SK-N-SH treated with all-trans-retinoic acid at 6 μM for 48 hours (cell line): ENCODE results near the gene RBM39.

Source experiments
- ATAC-seq: fragments of 200-7000 bp; cut with Tn5 transposase; 3 replicates; pipeline ENCODE4 v1.9.1; 2020; ENCODE audit warnings: mild to moderate bottlenecking, moderate library complexity
- ARNTL ChIP-seq: fragments of 450-650 bp; formaldehyde crosslinking; IDR thresholded peaks from 2 replicates; pipeline ENCODE4 v1.5.0; 2020; ENCODE audit warnings: low read depth, mild to moderate bottlenecking, moderate library complexity, borderline replicate concordance
- BACH2 ChIP-seq: fragments of 250-450 bp; sonication (Bioruptor Pico); IDR thresholded peaks from 2 replicates; pipeline ENCODE4 v1.9.0; 2021; ENCODE audit warnings: mild to moderate bottlenecking, borderline replicate concordance
- CSDC2 ChIP-seq: fragments of 250-450 bp; sonication (Bioruptor Pico); IDR thresholded peaks from 2 replicates; pipeline ENCODE4 v1.5.0; 2020; ENCODE audit warnings: mild to moderate bottlenecking, moderate library complexity
- CSRNP3 ChIP-seq: fragments of 250-450 bp; sonication (Bioruptor Pico); IDR thresholded peaks from 2 replicates; pipeline ENCODE4 v1.5.1; 2021; ENCODE audit warnings: mild to moderate bottlenecking, moderate library complexity
- ESRRG ChIP-seq: fragments of 250-450 bp; sonication (Bioruptor Pico); IDR thresholded peaks from 2 replicates; pipeline ENCODE4 v1.6.1; 2021; ENCODE audit warnings: mild to moderate bottlenecking
- ISL1 ChIP-seq: fragments of 250-450 bp; sonication (Bioruptor Pico); IDR thresholded peaks from 2 replicates; pipeline ENCODE4 v2.1.2; 2022; ENCODE audit warnings: mild to moderate bottlenecking, moderate library complexity
- OSR1 ChIP-seq: fragments of 250-450 bp; sonication (Bioruptor Pico); IDR thresholded peaks from 2 replicates; pipeline ENCODE4 v1.8.0; 2022; ENCODE audit warnings: moderate library complexity, mild to moderate bottlenecking, inconsistent platforms
- RARB ChIP-seq: fragments of 250-450 bp; sonication (Bioruptor Pico); IDR thresholded peaks from 2 replicates; pipeline ENCODE4 v1.8.0; 2021; ENCODE audit warnings: mild to moderate bottlenecking, moderate library complexity
- SNAI2 ChIP-seq: fragments of 250-450 bp; sonication (Bioruptor Pico); IDR thresholded peaks from 2 replicates; pipeline ENCODE4 v1.5.0; 2020; ENCODE audit warnings: mild to moderate bottlenecking, moderate library complexity
- TCF4 ChIP-seq: fragments of 250-450 bp; sonication (Bioruptor Pico); IDR thresholded peaks from 2 replicates; pipeline ENCODE4 v1.8.0; 2021; ENCODE audit warnings: mild to moderate bottlenecking, moderate library complexity, borderline replicate concordance
- TOX ChIP-seq: fragments of 250-450 bp; sonication (Bioruptor Pico); IDR thresholded peaks from 2 replicates; pipeline ENCODE4 v1.8.0; 2021; ENCODE audit warnings: mild to moderate bottlenecking, moderate library complexity, borderline replicate concordance
- TSHZ2 ChIP-seq: fragments of 250-450 bp; sonication (Bioruptor Pico); IDR thresholded peaks from 2 replicates; pipeline ENCODE4 v1.5.0; 2020; ENCODE audit warnings: mild to moderate bottlenecking, moderate library complexity
- ZC3H10 ChIP-seq: fragments of 250-450 bp; sonication (Bioruptor Pico); IDR thresholded peaks from 2 replicates; pipeline ENCODE4 v1.5.1; 2021; ENCODE audit warnings: mild to moderate bottlenecking, moderate library complexity
- ZFP3 ChIP-seq: fragments of 250-450 bp; sonication (Bioruptor Pico); IDR thresholded peaks from 2 replicates; pipeline ENCODE4 v1.5.0; 2020; ENCODE audit warnings: mild to moderate bottlenecking, moderate library complexity
- ZFP30 ChIP-seq: fragments of 450-650 bp; formaldehyde crosslinking; IDR thresholded peaks from 2 replicates; pipeline ENCODE4 v1.5.0; 2022; ENCODE audit warnings: mild to moderate bottlenecking, moderate library complexity
- ZNF565 ChIP-seq: fragments of 450-650 bp; formaldehyde crosslinking; conservative IDR thresholded peaks from 2 replicates; pipeline ENCODE4 v1.5.0; 2020; ENCODE audit warnings: low read depth, mild to moderate bottlenecking, moderate library complexity
- ZNF70 ChIP-seq: fragments of 450-650 bp; formaldehyde crosslinking; IDR thresholded peaks from 2 replicates; pipeline ENCODE4 v1.5.0; 2020; ENCODE audit warnings: mild to moderate bottlenecking, moderate library complexity
- ZNF8 ChIP-seq: fragments of 450-650 bp; formaldehyde crosslinking; IDR thresholded peaks from 2 replicates; pipeline ENCODE4 v1.5.0; 2020; ENCODE audit warnings: mild to moderate bottlenecking, moderate library complexity
- TF ChIP-seq, protein P1 (sequence below): fragments of 250-450 bp; sonication (Bioruptor Pico); IDR thresholded peaks from 2 replicates; pipeline ENCODE4 v1.8.0; 2020; ENCODE audit warnings: mild to moderate bottlenecking, moderate library complexity, borderline replicate concordance
- TF ChIP-seq, protein P2 (sequence below): fragments of 250-450 bp; sonication (Bioruptor Pico); IDR thresholded peaks from 2 replicates; pipeline ENCODE4 v1.5.1; 2020; ENCODE audit warnings: low read depth, mild to moderate bottlenecking, moderate library complexity

Gene RBM39

DNA sequence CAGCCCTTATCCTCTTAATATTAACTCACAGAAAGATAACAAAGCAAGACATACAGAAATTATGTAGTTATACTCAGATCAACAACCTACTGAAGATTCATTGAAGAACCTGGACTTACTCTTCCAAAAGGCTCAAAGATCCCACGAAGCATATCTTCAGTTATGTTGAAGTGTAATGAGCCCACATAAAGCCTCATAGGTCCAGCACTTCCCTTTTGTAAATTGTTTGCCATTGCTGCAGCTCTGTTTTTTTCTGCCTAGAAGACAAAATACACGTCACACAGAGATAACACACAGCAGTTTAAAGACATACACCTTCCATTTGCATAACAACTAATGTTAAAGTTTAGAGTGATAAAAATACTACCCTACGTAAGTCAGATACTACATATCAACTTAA is 20.4 kb downstream of the RBM39 start:
- ATAC-seq = no peak
- TF ChIP-seq ARNTL (CRISPR knock-in tag) (no peak), ZNF565 (CRISPR knock-in tag) (no peak)

DNA sequence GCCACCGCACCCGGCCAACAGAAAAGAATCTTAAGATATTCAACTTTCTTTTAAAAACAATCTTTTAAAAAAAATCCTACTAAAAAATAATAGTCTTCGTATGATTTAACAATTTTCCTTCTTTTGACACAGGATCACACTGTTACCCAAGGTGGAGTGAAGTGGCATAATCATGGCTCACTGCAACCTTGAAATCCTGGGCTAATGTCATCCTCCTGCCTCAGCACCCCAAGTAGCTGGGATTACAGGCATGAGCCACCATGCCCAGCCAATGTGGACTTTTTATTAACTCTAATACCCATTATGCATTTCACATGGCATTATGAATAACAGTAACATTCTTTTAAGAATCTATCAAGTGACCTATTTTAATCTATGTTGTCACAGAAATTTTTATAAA is 20.8 kb downstream of the RBM39 start:
- no peak for ATAC-seq
- no peak for TF ChIP-seq CSDC2 (CRISPR knock-in tag)
- no peak for TF ChIP-seq ISL1 (CRISPR knock-in tag)
- TF ChIP-seq OSR1 (CRISPR knock-in tag) = no peak
- TF ChIP-seq CSRNP3 (CRISPR knock-in tag) = no peak
- TF ChIP-seq RARB (CRISPR knock-in tag) = no peak
- TF ChIP-seq BACH2 (CRISPR knock-in tag) = no peak
- TF ChIP-seq TCF4 (CRISPR knock-in tag) = no peak
- TF ChIP-seq ZNF8 (CRISPR knock-in tag) = no peak
- TF ChIP-seq SNAI2 (CRISPR knock-in tag) = no peak
- TF ChIP-seq TOX = no peak
- no peak for TF ChIP-seq ZNF565 (CRISPR knock-in tag)
- TF ChIP-seq ZFP3 = no peak
- no peak for TF ChIP-seq ESRRG
- no peak for TF ChIP-seq ARNTL (CRISPR knock-in tag)
- TF ChIP-seq, protein P1, sequence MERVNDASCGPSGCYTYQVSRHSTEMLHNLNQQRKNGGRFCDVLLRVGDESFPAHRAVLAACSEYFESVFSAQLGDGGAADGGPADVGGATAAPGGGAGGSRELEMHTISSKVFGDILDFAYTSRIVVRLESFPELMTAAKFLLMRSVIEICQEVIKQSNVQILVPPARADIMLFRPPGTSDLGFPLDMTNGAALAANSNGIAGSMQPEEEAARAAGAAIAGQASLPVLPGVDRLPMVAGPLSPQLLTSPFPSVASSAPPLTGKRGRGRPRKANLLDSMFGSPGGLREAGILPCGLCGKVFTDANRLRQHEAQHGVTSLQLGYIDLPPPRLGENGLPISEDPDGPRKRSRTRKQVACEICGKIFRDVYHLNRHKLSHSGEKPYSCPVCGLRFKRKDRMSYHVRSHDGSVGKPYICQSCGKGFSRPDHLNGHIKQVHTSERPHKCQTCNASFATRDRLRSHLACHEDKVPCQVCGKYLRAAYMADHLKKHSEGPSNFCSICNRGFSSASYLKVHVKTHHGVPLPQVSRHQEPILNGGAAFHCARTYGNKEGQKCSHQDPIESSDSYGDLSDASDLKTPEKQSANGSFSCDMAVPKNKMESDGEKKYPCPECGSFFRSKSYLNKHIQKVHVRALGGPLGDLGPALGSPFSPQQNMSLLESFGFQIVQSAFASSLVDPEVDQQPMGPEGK (CRISPR knock-in tag) = no peak
- TF ChIP-seq ZFP30 (CRISPR knock-in tag) = no peak
- no peak for TF ChIP-seq TSHZ2 (CRISPR knock-in tag)

DNA sequence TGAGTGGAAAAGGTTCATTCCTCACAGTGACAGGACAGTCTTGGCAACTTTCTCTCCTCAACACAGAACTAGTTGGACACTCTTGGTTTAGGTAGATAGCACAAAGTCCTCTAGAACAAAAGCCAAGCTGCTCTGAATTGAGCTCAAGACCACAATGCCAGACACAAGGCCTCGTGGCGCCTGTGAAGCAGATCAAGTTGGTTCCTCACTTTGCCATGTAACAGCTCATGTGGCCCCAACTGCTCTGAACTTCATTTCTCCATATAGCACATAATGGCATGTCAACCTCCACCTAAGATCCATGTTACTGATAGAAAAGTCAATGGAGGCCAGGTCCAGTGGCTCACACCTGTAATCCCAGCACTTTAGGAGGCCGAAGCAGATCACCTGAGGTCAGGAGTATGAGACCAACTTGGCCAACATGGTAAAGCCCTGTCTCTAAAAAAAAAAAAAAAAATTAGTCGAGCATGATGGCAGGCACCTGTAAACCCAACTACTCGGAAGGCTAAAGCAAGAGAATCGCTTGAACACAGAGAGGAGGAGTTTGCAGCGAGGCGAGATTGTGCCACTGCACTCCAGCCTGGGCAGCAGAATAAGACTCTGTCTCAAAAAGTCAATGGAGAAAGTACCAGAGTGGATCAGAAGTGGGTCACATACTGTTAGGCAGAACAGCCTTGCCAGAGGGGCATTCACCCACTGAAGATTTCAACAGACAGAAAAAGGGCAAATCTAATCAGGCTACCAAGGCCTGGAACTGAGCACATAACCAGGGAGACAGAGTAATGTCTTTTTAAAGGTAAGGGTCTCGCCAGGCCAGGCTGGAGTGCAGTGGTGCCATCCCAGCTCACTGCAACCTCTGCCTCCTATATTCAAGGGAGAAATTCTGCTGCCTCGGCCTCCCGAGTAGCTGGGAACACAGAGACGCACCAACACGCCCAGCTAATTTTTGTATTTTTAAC is 21.6 kb downstream of the RBM39 start:
- no peak for ATAC-seq
- TF ChIP-seq ZNF70 (CRISPR knock-in tag) (no peak), CSDC2 (CRISPR knock-in tag) (no peak), TCF4 (CRISPR knock-in tag) (no peak), ESRRG (no peak), SNAI2 (CRISPR knock-in tag) (no peak), OSR1 (CRISPR knock-in tag) (no peak)

DNA sequence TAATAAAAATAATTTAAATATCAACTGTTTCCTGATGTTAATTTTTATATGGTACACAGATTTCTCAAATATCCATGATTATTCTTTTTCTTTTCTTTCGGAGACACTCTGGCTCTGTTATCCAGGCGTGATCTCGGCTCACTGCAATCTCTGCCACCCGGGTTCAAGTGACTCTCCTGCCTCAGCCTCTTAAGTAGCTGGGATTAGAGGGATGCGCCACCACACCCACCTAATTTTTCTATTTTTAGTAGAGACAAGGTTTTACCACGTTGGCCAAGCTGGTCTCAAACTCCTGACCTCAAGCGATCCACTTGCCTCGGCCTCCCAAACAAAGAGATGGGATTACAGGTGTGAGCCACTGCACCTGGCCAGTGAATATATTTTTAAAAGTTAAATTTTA is 22.3 kb downstream of the RBM39 start:
- no peak for TF ChIP-seq TSHZ2 (CRISPR knock-in tag)
- no peak for TF ChIP-seq ESRRG
- TF ChIP-seq SNAI2 (CRISPR knock-in tag) = no peak
- TF ChIP-seq ZFP30 (CRISPR knock-in tag) = no peak
- no peak for TF ChIP-seq OSR1 (CRISPR knock-in tag)
- TF ChIP-seq, protein P2, sequence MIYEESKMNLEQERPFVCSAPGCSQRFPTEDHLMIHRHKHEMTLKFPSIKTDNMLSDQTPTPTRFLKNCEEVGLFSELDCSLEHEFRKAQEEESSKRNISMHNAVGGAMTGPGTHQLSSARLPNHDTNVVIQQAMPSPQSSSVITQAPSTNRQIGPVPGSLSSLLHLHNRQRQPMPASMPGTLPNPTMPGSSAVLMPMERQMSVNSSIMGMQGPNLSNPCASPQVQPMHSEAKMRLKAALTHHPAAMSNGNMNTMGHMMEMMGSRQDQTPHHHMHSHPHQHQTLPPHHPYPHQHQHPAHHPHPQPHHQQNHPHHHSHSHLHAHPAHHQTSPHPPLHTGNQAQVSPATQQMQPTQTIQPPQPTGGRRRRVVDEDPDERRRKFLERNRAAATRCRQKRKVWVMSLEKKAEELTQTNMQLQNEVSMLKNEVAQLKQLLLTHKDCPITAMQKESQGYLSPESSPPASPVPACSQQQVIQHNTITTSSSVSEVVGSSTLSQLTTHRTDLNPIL (CRISPR knock-in tag) = no peak
- TF ChIP-seq, protein P1 (CRISPR knock-in tag) = no peak
- TF ChIP-seq TOX = no peak
- TF ChIP-seq ARNTL (CRISPR knock-in tag) = no peak
- TF ChIP-seq ZC3H10 (CRISPR knock-in tag) = no peak
- no peak for TF ChIP-seq BACH2 (CRISPR knock-in tag)
- no peak for TF ChIP-seq ZNF70 (CRISPR knock-in tag)
- TF ChIP-seq ISL1 (CRISPR knock-in tag) = no peak
- no peak for TF ChIP-seq ZFP3
- no peak for ATAC-seq
